WTC11 (cell line): ENCODE measurements around the gene FMNL2.

Experiments
- CTCF ChIP-seq: fragments of 200-600 bp; IDR thresholded peaks from 2 replicates; pipeline ENCODE4 v1.8.0; 2022; ENCODE audit warnings: antibody characterized with exemption
- E2F4 ChIP-seq: sonication (generic); formaldehyde crosslinking; IDR thresholded peaks from 2 replicates; pipeline ENCODE4 v1.8.1; 2022; ENCODE audit warnings: low read depth, mild to moderate bottlenecking, moderate library complexity, missing genetic modification reagents, borderline replicate concordance
- ZNF121 ChIP-seq: sonication (generic); formaldehyde crosslinking; IDR thresholded peaks from 2 replicates; pipeline ENCODE4 v1.8.0; 2023; ENCODE audit warnings: missing genetic modification reagents

GRCh38 chr2:152395103-152395502 lies 60.1 kb downstream of the FMNL2 start:
- TF ChIP-seq E2F4: no peak
- no peak for TF ChIP-seq CTCF
- no peak for TF ChIP-seq ZNF121
